Activated naive CD4-positive, alpha-beta T cell treated with anti-CD3 and anti-CD28 coated beads for 36 hours (primary cell): ENCODE measurements around the gene AP1M1. TPM values are rescaled to one million over a fixed set of nuclear protein-coding genes. Genes with fewer than 3 reads are reported as not detected.

ENCODE experiments used
- CTCF ChIA-PET: fragments of 350-600 bp; sonication (Branson Sonifier 250); formaldehyde crosslinking; loops from one replicate; lab custom pipeline; 2021; ENCODE audit warnings: antibody characterized with exemption; lab: Charles Lee
- DNase-seq: peaks from one replicate; pipeline ENCODE4 v3.0.0-alpha.2; 2020
- H3K27ac Mint-ChIP-seq: one replicate; pipeline ENCODE4 v1.8.0; 2021; ENCODE audit warnings: mild to moderate bottlenecking, mixed read lengths
- H3K27me3 Mint-ChIP-seq: one replicate; pipeline ENCODE4 v1.8.0; 2021; ENCODE audit warnings: low read depth, mixed read lengths
- H3K36me3 Mint-ChIP-seq: one replicate; pipeline ENCODE4 v1.8.0; 2021; ENCODE audit warnings: low read depth, mixed read lengths
- H3K4me1 Mint-ChIP-seq: one replicate; pipeline ENCODE4 v1.8.0; 2021; ENCODE audit warnings: low read depth, mixed read lengths
- H3K4me3 Mint-ChIP-seq: one replicate; pipeline ENCODE4 v1.8.0; 2021; ENCODE audit warnings: mild to moderate bottlenecking, moderate library complexity, mixed read lengths
- H3K9me3 Mint-ChIP-seq: one replicate; pipeline ENCODE4 v1.8.0; 2021; ENCODE audit warnings: mixed read lengths
- intact Hi-C: fragments of 100-400 bp; cut with micrococcal nuclease; formaldehyde crosslinking; loops from one replicate; pipeline ENCODE4 v1.15.1; 2023
- total RNA-seq, 2 experiments: library from RNA; stranded (reverse); gene quantifications; one replicate each; pipeline ENCODE4 v1.2.3, GENCODE V29; 2021

Gene AP1M1
- total RNA-seq, 2 experiments from 2014 or later = 113 to 123 TPM

DNA sequence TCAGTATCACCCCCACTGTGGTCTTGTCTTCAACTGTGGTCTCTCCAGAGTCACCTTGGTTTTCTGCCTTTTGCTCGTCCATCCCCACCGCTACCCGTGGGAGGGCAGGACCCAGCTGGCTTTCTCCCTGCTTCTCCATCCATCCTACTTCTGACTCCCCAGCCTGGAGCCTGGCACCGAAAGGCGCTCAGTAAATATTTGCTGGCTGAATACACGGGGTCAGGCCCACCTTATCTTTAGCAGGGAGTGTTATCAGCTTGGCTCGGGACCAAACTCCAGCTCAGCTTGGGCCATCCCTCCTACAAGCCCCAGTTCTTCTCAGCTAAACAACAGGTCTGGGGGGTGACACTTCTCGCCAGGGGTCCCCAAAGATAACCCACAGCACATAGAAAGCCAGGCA lies 64.9 kb downstream of the AP1M1 start:
- CTCF ChIA-PET = interaction anchor here (0.6 to 1.9 kb wide), 8 partner anchors 11 to 156 kb away, joined by 3 to 6 read pairs (median 4); no protein-coding TSS in a partner anchor
- DNase-seq = no peak
- no peaks in the 10 kb centered on the region for H3K9me3 Mint-ChIP-seq
- peaks cover 45% of the 10 kb centered on the region for H3K4me1 Mint-ChIP-seq
- no peak overlapping the region for H3K27ac Mint-ChIP-seq
- intact Hi-C loops = no loop called here
- no peak overlapping the region for H3K4me3 Mint-ChIP-seq
- peaks cover 7% of the 10 kb centered on the region for H3K27me3 Mint-ChIP-seq
- no peaks in the 10 kb centered on the region for H3K36me3 Mint-ChIP-seq

DNA sequence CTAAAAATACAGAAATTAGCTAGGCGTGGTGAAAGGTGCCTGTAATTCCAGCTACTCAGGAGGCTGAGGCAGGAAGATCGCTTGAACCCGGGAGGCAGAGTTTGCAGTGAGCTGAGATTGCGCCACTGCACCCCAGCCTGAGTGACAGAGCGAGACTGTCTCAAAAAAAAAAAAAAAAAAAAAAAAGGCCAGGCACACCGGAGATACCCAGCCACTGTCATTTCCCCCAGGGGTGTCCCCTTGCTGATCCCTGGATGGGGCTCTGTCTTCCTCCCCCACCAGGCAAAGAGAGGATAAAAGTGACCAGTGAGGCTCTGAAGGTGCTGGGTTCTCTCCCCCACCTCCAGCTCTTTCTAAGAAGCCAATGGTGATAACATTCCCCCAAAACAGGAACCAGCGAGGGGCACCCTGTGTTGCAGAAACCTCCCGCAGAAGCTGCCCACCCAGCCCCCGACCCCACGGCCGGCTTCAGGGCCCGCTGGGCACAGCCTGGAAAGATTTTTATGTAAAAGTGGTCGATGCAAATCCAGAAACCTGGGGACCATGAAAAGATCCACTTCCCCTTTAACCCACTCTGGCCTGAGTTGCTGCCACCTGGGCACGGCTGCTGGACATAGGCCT lies 65.5 kb downstream of the AP1M1 start:
- Mint-ChIP-seq H3K27me3 (peaks cover 7% of the 10 kb centered on the region), H3K4me1 (peaks cover 46% of the 10 kb centered on the region), H3K36me3 (no peaks in the 10 kb centered on the region), H3K9me3 (no peaks in the 10 kb centered on the region), H3K27ac (no peak overlapping the region), H3K4me3 (no peak overlapping the region)
- intact Hi-C loops = no loop called here
- CTCF ChIA-PET = interaction anchor here (0.8 to 1.9 kb wide), 6 partner anchors 10 to 155 kb away, joined by 3 to 6 read pairs (median 4); no protein-coding TSS in a partner anchor
- DNase-seq = no peak

DNA sequence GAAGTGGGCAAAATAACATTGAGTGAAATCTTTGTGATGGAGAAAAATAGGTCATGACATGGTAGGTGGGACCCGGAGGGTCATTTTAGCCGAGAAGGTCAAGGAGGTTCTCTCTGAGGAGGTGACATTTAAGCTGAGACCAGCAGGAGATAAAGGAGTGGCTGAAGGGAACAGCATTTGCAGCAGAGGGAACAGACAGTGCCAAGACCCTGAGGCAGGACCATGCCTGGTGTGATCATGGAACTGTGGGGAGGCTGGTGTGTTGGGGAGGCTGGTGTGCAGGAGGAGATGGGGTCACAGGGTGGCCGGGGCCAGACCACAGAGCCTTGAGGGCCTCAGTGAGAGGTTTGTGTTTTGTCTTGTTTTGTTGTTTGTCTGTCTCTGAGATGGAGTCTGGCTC lies 67.5 kb downstream of the AP1M1 start:
- no peak overlapping the region for H3K4me3 Mint-ChIP-seq
- no peak for DNase-seq
- no peaks in the 10 kb centered on the region for H3K36me3 Mint-ChIP-seq
- no peaks in the 10 kb centered on the region for H3K9me3 Mint-ChIP-seq
- CTCF ChIA-PET = no interaction called here
- peaks cover 7% of the 10 kb centered on the region for H3K27me3 Mint-ChIP-seq
- no peak overlapping the region for H3K27ac Mint-ChIP-seq
- peaks cover 52% of the 10 kb centered on the region for H3K4me1 Mint-ChIP-seq
- intact Hi-C loops = no loop called here

DNA sequence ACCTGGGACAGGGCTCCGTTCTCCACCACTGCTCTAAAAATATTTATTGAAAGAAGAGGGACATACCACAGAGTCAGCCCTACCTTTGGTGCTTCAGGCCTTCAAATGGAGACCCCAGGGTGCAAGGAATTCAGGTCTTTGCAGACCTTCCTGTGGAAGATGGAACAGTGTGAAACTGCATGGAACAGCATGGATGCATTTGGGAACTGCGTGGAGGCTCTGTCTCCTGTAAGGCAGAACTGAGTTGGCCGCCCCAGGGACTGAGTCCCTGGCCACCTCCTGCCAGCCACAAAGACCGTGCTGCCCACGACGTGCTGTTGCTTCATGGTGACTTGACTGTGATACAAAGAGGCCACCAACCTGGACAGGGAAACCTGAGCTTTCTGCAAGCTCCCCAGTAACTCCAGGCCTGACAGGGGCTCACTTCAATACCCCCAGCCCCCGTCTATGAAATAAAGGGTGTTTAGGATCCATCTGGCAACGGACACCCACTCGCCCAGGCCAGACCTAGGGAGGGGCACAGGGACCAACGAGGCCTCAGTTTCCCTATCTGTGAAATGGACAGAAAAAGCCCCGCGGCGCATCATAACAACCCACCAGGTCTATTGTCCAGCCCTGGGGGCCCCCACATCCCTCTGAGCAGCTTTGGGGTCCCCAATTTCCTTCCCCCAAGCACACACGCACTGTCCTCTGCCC lies 68.3 kb downstream of the AP1M1 start:
- H3K4me3 Mint-ChIP-seq = no peak overlapping the region
- H3K9me3 Mint-ChIP-seq = no peaks in the 10 kb centered on the region
- H3K4me1 Mint-ChIP-seq = peaks cover 48% of the 10 kb centered on the region
- DNase-seq = no peak
- CTCF ChIA-PET = no interaction called here
- no peak overlapping the region for H3K27ac Mint-ChIP-seq
- intact Hi-C loops = no loop called here
- H3K36me3 Mint-ChIP-seq = no peaks in the 10 kb centered on the region
- H3K27me3 Mint-ChIP-seq = peaks cover 7% of the 10 kb centered on the region

- Mint-ChIP-seq H3K27me3 (peaks cover 7% of the 10 kb centered on the region), H3K27ac (no peak overlapping the region), H3K4me3 (no peak overlapping the region), H3K36me3 (no peaks in the 10 kb centered on the region), H3K9me3 (no peaks in the 10 kb centered on the region), H3K4me1 (peaks cover 43% of the 10 kb centered on the region)
- DNase-seq = no peak
- CTCF ChIA-PET = no interaction called here
- intact Hi-C loops = no loop called here
Observed at GRCh38 chr19:16266586-16266942, 68.9 kb downstream of the AP1M1 start.

GRCh38 chr19:16268676-16269319 lies 71.1 kb downstream of the AP1M1 start:
- Mint-ChIP-seq H3K4me3 (no peak overlapping the region), H3K4me1 (peaks cover 25% of the 10 kb centered on the region), H3K27me3 (peaks cover 7% of the 10 kb centered on the region), H3K27ac (no peak overlapping the region), H3K9me3 (no peaks in the 10 kb centered on the region), H3K36me3 (no peaks in the 10 kb centered on the region)
- CTCF ChIA-PET = interaction anchor here (0.7 to 1.5 kb wide), 5 partner anchors 8 to 108 kb away, joined by 3 to 6 read pairs (median 4); no protein-coding TSS in a partner anchor
- peak; percentile 48 for DNase-seq
- intact Hi-C loops = no loop called here

- DNase-seq = no peak
- Mint-ChIP-seq H3K27ac (no peak overlapping the region), H3K4me3 (no peak overlapping the region), H3K4me1 (peaks cover 10% of the 10 kb centered on the region), H3K36me3 (no peaks in the 10 kb centered on the region), H3K9me3 (no peaks in the 10 kb centered on the region), H3K27me3 (no peaks in the 10 kb centered on the region)
- CTCF ChIA-PET = interaction anchor here (0.6 to 0.9 kb wide), 2 partner anchors 10 to 53 kb away, joined by 3 to 4 read pairs; no protein-coding TSS in a partner anchor
- intact Hi-C loops = no loop called here
Observed at GRCh38 chr19:16272945-16273344, 75.2 kb downstream of the AP1M1 start.

- Mint-ChIP-seq H3K27me3 (no peaks in the 10 kb centered on the region), H3K4me1 (peaks cover 2% of the 10 kb centered on the region), H3K9me3 (no peaks in the 10 kb centered on the region), H3K36me3 (no peaks in the 10 kb centered on the region), H3K4me3 (no peak overlapping the region), H3K27ac (no peak overlapping the region)
- CTCF ChIA-PET = interaction anchor here (1.0 kb wide), 1 partner anchor 26 kb away, joined by 3 read pairs; no protein-coding TSS in a partner anchor
- intact Hi-C loops = no loop called here
- DNase-seq = no peak
Observed at GRCh38 chr19:16274447-16274846, 76.7 kb downstream of the AP1M1 start.

DNA sequence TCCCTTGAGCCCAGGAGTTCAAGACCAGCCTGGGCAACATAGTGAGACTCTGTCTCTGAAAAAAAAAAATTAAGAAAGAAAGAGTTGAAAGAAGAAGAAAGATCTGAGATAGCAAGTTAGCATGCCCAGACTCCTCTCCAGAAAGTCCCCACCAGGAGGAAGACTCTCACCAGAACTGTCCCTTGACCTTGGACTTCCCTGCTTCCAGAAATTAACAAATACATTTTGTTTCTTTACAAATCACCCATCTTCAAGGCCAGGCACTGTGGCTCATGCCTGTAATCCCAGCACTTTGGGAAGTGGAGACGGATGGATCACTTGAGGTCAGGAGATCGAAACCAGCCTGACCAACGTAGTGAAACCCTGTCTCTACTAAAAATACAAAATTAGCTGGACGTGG lies 82.6 kb downstream of the AP1M1 start:
- CTCF ChIA-PET = interaction anchor here (0.6 kb wide), 1 partner anchor 103 kb away, joined by 6 read pairs; no protein-coding TSS in a partner anchor
- Mint-ChIP-seq H3K36me3 (no peaks in the 10 kb centered on the region), H3K4me3 (no peak overlapping the region), H3K27ac (no peak overlapping the region), H3K27me3 (peaks cover 3% of the 10 kb centered on the region), H3K4me1 (peaks cover 27% of the 10 kb centered on the region), H3K9me3 (no peaks in the 10 kb centered on the region)
- DNase-seq = no peak
- intact Hi-C loops = no loop called here

GRCh38 chr19:16281743-16282142 lies 84.0 kb downstream of the AP1M1 start:
- intact Hi-C loops = loop anchor here (2.0 kb wide), 1 partner anchor 445 kb away; no protein-coding TSS in a partner anchor
- no peak for DNase-seq
- Mint-ChIP-seq H3K4me3 (no peak overlapping the region), H3K27me3 (peaks cover 5% of the 10 kb centered on the region), H3K36me3 (no peaks in the 10 kb centered on the region), H3K9me3 (no peaks in the 10 kb centered on the region), H3K4me1 (peaks cover 39% of the 10 kb centered on the region), H3K27ac (no peak overlapping the region)
- CTCF ChIA-PET = interaction anchor here (0.6 to 1.2 kb wide), 2 partner anchors 35 to 175 kb away, joined by 3 read pairs; no protein-coding TSS in a partner anchor

DNA sequence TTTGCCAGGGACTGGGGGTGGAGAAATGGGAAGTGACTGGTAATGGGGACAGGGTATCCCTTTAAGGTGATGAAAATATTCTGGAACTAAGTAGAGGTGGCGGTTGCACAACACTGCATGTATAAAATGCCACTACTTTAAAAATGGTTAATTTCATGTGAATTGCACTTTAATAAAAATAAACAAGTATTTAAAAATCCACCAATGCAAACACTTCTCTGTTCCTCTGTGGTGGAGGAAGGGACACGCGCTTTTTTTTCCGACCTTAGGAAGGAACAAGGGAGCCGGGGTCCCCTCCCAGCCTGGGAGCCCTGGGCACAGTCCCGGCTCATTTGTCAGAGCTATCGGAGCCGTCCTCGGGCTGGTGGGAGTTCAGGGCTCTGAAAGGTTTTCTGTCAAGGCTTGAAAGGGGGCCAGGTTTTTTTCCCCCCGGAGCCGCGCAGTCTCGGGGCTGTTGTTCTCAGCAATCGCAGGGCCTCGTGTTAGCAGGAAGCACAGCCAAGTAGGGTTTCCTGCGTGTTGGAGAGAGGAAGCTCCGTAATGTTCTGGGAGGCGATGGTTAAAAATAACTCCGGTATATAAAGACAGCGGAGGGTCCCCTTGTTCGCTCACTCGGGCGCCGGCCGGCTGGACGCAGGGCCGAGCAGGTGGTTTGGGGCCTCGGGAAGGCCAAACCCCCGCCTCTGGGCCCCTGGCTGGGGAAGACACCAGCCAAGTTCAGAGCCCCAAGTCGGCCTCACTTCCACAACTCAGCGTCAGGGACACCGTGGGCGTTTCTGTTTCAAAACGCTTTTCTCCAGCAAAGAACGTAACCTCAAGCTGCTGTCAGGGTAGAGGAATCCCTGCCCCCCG lies 85.7 kb downstream of the AP1M1 start:
- peaks cover 7% of the 10 kb centered on the region for H3K27me3 Mint-ChIP-seq
- peak; percentile 92 for DNase-seq
- H3K9me3 Mint-ChIP-seq = no peaks in the 10 kb centered on the region
- H3K4me3 Mint-ChIP-seq = peak overlapping the region; percentile 52
- H3K36me3 Mint-ChIP-seq = no peaks in the 10 kb centered on the region
- peak overlapping the region; percentile 66 for H3K27ac Mint-ChIP-seq
- intact Hi-C loops = loop anchor here (2.0 kb wide), 2 partner anchors 47 to 447 kb away; no protein-coding TSS in a partner anchor
- H3K4me1 Mint-ChIP-seq = peaks cover 43% of the 10 kb centered on the region
- CTCF ChIA-PET = interaction anchor here (0.6 to 0.7 kb wide), 3 partner anchors 45 to 431 kb away, joined by 3 to 5 read pairs (median 3); no protein-coding TSS in a partner anchor
